SIG-M5 treated with dmso at 0.1 percent for 504 hours (cell line): ENCODE measurements around the gene PPP1R8.

Source experiments
- DNase-seq: peaks from one replicate; lab custom pipeline; 2025; ENCODE audit not compliant: unreplicated experiment; lab: John Stamatoyannopoulos, UW

Gene PPP1R8

DNA sequence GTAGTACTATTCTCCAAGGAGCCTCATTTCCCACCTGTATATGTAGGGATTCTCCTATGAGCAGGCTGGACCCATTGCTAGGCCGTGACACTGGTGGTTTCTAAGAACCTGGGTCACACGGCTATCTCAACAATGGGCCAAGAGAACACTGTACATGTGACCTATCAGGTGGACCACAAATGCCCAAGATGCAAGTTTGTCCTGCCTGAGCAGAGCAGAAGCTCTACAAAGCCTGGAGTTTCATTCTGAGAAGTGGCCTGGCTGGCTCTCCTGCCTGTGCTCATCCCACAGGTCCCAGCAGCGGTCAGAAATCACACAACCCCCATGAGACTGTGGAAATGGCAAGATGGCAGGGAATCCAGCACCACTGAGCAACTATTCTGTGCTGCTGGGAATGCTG lies 58.9 kb downstream of the PPP1R8 start:
- DNase-seq, result no peak

DNA sequence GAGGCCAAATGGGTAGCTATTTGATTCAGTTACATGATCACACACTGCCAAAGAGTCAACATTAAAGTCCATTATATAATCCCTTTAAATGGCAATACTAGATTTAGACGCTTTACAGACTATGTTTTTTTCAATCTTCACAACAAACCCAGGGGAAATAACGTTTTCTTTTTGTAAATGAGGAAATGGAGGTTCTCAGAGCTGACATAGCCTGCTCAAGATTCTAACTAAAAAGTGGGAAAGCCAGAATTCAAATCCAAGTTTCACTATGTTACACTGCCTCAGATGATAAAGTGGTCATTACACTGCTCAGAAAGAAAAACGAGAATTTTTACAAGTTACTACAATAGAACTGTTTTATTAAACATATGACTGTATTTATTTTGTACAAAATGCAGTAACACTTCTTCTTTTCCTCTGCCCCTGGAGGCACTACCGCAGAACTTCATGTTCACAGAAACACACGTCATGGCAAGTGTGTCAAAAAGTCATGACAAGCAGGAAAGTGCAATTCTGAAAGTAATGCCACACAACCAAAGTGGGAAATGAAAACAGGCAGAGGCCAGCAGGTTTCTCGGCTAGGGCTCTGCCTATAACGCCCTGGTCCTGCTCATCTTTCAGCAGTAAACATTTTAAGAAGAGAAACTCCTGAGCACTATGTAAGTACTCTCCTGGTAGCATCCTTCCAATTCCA lies 60.8 kb downstream of the PPP1R8 start:
- DNase-seq, result peak; percentile 56

DNA sequence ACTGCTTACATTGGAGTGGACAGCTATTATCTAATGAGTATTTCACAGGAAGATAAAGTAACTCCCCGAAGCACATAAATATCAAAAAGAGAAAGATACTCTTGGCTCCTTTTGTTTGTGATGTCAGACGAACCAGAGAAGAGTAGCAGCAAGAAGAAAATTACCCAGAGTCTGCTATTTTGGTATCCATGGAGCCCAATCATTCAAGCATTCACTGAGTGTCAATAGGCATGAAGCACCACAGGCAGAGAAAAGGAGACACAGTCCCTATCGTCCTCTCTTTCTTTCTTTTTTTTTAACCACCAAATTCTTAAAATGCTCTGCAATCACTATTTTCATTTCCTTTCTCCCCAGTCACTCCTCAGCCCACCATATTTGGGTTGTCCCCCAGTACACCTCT lies 63.9 kb downstream of the PPP1R8 start:
- DNase-seq, result no peak
